ENCODE results near the gene CDK5RAP1.

DNA sequence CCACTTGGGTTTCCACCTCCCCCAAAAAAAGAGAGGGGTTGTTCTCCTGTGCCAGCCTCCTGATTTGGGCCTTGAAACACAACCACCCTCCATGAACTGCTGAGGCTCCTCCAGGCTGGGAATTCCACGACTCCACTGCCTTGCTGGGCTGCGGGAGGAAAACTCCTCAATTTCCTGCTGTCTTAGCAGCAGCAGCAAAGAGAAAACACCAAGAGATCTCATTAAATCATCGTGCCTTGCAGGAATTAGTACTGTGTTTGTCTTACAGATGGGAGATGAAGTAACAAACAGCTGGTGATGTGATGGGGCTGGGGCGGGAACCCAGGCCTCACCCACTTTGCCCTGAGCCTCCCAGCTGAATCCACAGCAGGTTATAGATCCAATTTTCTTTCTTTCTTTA lies 89.3 kb downstream of the CDK5RAP1 start:
- TF ChIP-seq, protein P1, sequence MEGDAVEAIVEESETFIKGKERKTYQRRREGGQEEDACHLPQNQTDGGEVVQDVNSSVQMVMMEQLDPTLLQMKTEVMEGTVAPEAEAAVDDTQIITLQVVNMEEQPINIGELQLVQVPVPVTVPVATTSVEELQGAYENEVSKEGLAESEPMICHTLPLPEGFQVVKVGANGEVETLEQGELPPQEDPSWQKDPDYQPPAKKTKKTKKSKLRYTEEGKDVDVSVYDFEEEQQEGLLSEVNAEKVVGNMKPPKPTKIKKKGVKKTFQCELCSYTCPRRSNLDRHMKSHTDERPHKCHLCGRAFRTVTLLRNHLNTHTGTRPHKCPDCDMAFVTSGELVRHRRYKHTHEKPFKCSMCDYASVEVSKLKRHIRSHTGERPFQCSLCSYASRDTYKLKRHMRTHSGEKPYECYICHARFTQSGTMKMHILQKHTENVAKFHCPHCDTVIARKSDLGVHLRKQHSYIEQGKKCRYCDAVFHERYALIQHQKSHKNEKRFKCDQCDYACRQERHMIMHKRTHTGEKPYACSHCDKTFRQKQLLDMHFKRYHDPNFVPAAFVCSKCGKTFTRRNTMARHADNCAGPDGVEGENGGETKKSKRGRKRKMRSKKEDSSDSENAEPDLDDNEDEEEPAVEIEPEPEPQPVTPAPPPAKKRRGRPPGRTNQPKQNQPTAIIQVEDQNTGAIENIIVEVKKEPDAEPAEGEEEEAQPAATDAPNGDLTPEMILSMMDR (IDR thresholded peaks at IDR 0.05), result no peak
- no peak for TF ChIP-seq POLR2A (IDR thresholded peaks at IDR 0.05)
- no peak for TF ChIP-seq POLR2AphosphoS5 (IDR thresholded peaks at IDR 0.05)
